ENCODE results near the gene BANP.
"Not testable (repeated sequence)": the region's sequence is repeated elsewhere in the genome, so short reads cannot be mapped to it uniquely, and the experiment has no call there.

The BANP gene

DNA sequence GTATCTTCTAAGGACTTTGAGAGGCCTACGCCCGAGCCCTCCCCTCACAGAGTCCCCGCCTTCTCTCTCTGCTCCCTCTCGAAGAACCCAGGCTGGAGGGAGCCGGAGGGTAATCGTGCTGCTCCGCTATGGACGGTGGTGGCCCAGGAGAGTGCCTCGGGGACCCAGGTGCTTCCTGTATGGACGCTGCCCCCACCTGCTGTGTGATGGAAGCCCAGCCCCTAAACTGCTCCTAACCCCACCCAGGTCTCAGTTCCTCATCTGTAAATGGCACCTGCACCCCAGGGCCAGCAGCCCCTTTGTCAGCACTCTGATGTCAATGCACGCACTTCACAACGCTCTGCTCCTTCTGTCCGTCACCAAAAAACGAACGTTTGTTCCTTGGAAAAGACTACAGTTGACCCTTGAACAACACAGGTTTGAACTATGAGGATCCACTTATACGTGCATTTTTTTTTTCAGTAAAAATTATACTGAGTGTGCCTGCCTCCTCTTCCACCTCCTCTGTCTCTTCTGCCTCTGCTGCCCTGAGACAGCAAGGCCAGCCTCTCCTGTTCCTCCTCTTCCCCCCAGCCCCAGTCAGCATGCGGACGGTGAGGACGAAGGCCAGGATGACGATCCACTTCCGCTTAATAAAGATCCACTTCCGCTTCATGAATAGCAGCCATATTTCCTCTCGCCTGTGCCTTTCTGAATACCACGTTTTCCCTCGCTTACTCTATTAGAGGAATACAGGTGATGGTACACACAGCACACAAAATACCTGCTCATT, 118.3 kb downstream of the BANP start:
- DNase-seq: no peak

DNA sequence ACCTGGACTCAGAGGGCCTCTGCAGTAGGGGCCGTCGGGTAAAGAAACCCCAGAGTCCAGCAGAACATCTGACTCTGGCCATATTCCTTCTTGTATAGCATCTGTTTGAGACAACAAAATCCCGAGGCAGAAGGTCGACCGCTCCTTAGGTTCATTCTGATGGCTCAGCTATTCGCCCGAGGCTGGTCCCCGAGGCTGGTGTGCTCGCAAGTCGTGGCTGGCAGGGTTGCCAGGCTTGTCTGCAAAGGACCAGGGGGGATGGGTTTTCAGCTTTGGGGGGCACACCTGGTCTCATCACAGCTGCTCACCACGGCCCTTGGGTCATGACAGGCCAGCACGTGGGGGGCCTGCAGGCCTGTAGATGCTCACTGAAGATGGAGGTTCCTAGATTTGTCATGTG, 119.1 kb downstream of the BANP start:
- no peak for DNase-seq

GRCh38 chr16:88070989-88071625, 119.9 kb downstream of the BANP start:
- no peak for DNase-seq

GRCh38 chr16:88071908-88072307, 120.7 kb downstream of the BANP start:
- DNase-seq: no peak

GRCh38 chr16:88072571-88073001, 121.4 kb downstream of the BANP start:
- DNase-seq: no peak

- DNase-seq: no peak
These were observed 122.0 kb downstream of the BANP start for GRCh38 chr16:88073201-88073721.

DNA sequence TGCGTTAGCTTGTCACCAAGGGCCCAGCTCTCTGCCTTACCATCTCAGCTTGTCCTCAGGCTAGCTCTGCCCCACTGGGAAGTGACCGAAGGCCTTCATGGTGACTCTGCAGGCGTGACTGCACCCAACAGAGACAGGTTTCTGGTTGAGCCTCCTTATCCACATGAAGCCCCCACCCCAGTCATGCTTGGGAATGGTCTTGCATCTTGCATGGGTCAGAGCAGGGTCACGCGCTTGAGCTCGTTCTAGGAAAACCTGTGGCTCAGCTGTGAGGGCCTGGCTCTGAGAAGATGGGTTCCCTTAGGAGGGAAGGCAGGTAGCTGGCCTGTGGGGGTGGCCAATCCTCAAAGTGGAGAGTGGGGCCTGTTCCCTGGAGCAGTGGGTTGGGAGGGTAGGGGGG, 122.8 kb downstream of the BANP start:
- no peak for DNase-seq

- no peak for DNase-seq
These were observed 125.1 kb downstream of the BANP start for GRCh38 chr16:88076211-88076931.

DNA sequence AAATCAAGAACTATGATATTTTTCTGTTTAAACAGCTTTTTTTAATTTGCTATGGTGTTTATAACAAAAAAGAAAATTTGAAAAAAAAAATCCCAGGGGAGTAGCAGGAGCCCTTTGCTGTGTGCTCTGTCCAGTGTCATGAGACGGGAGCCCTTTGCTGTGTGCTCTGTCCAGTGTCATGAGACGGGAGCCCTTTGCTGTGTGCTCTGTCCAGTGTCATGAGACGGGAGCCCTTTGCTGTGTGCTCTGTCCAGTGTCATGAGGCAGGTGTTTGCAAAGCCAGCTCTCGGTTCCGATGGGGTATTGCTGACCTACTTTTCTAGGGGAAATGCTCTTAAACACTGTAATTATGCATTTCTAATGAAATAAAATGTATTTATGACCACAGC, 125.7 kb downstream of the BANP start:
- not testable (repeated sequence) for DNase-seq

DNA sequence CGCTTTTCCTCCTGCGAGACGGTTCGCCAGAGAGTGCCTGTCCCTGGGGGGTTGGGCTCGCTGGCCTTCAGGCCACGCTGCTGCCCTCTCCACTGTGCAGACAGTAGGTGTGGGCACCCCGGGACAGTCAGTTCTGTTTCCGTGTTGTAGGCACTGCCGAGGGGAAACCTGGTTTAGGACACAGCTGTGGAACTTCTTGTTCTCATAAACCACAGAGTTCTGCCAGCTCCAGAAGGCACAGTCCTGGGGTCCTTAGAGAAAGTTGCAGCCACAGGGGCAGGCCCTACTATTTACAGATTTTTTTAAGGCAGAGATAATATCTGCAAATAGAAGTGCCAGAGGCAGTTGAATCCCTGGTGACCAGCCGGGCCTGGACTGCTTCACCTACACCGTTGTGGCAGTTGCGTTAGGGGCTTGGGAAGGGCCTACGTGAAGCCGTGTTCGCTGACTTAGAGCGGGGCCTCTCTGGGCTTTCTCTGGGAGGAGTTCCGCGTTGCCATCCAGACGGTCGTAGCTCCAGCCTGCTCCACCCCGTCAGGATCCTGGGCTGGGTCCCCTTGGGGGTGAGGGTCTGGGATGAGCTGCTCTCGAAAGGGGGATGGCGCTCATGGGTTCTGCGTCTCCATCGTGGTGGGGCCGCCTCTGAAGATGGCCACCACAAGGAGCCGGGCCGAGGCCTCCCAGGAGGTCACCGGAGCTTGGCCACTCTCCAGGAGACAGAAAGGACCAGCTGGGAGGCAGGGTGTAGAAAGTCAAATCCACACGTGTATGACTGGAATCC, 126.3 kb downstream of the BANP start:
- DNase-seq: no peak

DNA sequence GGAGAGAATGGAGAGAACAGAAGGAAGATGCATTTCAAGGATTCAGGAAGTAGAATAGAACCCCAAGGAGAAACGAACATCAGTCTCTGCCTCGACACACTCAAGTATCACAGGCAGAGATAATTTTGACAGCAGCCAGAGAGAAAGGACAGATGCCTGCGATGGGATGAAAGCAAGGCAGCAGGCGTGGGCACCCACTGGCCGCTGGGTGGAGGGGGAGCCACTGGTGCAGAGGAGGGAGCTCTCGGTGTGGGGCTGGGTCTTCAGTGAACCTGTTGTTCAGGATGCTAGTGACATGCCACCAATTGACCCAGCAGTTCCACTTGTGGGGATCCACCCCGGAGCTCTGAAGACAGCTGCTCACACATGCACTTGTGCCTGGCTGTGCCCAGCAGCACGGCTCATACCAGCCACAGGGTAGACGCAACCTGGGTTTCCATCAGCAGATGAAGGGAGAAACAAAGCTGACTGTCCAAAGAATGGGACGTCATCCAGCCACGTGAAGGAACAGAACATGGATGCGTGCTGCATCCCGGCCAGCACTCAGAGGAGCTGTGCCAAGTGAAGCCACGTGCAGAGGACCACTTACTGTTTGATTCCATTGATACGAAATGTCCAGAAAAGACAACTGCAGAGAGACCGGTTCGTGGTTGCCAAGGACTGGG, 127.0 kb downstream of the BANP start:
- no peak for DNase-seq

DNA sequence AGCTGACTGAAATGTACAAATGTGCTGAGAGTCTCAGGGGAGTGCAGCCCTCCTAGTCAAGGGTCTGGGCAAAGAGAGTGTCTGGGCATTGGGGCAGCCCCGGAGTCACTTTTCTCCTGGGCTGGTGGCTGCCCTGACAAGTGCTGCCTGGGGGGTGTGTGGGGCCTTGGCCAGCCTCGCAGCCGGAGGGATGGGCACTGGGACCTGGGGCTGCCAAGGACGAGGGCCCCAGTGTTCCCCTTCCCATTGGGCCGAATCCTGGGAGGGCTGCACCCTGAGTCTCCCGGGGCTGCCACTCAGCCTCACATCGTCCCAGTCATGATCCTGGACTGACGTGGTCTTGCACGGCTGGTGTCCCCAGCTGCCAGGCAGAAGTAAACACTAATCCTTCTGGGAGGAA, 132.3 kb downstream of the BANP start:
- DNase-seq: no peak

- no peak for DNase-seq
These were observed 133.6 kb downstream of the BANP start for GRCh38 chr16:88084881-88085280.

DNA sequence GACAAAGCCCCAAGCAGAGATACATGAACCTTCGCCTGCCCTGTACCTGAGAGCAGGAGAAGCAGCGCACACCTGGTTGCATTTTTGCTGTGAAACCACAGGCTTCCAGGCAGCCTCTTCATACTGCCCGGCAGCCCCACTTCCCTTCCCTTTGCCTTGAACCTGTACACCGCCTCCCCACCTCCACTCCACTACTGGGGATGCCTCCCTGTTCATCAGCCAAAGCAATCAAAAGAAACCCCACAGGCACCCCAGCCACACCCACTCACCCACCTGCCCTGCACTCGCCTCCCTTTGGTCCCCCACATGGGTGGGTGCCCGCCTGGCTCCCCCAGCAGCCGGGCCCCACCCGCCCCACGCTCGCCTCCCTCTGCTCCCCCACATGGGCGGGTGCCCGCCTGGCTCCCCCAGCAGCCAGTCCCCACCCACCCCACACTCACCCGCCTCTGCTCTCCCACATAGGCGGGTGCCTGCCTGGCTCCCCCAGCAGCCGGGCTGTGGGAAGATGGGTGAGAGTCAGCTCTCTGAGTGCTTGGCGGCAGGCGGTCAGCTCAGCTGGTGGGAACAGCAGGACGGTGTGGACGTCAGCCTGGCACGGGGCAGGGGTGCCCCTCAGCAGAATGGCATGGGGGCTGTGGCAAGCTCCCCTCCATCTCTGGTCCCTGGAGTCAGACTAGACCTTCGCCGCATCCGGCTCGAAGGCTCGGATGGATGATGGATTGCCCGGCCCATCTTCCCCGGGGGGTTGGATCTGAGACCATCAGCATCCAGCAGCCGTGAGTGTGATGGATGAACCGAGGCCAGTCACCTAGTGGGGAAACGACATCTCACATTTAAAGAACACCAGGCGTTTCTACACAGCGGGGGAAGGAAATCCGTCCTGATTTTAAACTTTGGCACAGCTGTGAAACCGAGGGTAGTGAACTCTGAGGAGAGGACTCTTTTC, 135.6 kb downstream of the BANP start:
- DNase-seq: no peak

GRCh38 chr16:88087517-88087877, 136.3 kb downstream of the BANP start:
- no peak for DNase-seq

- no peak for DNase-seq
These were observed 136.9 kb downstream of the BANP start for GRCh38 chr16:88088161-88088581.

DNA sequence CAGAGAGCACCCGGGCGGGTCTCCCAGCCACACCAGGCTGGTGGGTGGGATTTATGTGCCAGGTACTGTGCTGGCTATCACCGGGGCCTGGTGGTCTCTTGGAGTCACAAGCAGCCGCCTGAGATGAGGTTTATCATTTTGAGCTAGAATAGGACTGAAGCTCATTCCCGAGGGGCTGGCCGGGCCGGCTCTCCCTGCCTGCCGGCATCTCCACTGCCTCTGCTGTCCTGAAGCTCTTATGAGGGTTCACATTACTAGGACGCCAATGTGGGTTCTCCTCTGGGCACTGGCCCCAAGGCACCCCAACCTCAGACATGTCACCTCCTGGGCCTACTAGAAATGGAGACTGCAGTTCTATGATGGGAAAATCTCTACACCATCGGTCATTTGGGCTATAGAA, 137.4 kb downstream of the BANP start:
- not testable (repeated sequence) for DNase-seq

- not testable (repeated sequence) for DNase-seq
These were observed 137.8 kb downstream of the BANP start for GRCh38 chr16:88089071-88089470.

- not testable (repeated sequence) for DNase-seq
These were observed 138.6 kb downstream of the BANP start for GRCh38 chr16:88089632-88090376.
